Measurements from ENCODE around the gene RNF157. TPM values are rescaled to one million over a fixed set of nuclear protein-coding genes. Genes with fewer than 3 reads are reported as not detected.

Gene RNF157
- total and polyA plus RNA-seq, 2 of the 13 experiments (the other 11 are each of a cell fraction or from before 2014, with no cell fraction given): 0.44 to 1.5 TPM

DNA sequence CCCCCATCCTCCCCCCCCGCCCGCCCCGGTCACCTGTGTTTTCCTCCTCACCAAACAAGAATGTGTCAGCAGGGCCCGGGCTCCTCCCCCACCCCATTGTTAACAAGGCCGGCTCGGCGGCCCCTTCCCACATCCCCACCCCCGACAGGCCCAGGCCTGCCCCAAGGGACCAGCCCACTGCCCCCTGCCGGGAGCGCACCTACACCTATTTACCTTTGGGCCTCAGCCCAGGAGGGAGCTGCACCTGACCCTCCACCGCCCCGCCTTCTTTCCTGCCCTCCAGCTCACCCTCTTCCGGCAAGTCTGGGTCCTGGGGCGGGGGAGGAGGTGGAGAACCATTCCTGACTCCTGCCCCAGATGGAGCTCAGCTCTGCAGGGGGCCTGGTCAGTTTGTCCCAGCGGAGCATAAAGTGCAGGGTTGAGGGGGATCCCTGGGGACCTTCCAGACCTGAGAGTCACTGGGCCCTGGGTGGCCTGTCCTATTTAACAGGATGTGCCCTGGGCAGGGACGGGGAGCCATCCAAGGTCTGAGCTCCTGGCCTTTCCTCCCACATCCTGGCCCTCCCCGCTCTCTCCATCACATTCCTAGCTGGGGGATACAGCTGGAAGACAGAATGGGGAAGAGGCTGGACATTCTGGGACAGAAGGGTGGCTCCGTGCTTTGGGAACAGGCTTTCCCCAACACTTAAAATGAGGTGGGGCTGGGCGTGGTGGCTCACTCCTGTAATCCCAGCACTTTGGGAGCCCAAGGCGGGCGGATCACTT lies 107.5 kb downstream of the RNF157 start (continued):
- TF ChIP-seq ZNF574 (CRISPR knock-in tag; IDR thresholded peaks at IDR 0.05) (0 out of 2 replicates have a peak, but pooled peaks have one; percentile 14), KMT2B (CRISPR knock-in tag; IDR thresholded peaks at IDR 0.05) (no peak; the same call in 1 of the 2 replicates), TFE3 (CRISPR knock-in tag; IDR thresholded peaks at IDR 0.05) (peak; percentile 86), FOSL2 (CRISPR knock-in tag; IDR thresholded peaks at IDR 0.05) (peak; percentile 29; the same call in 1 of the 2 replicates), MEIS2 (CRISPR knock-in tag; IDR thresholded peaks at IDR 0.05) (peak; percentile 62; the same call in 1 of the 2 replicates), CENPT (CRISPR knock-in tag; IDR thresholded peaks at IDR 0.05; ENCODE audit: low read depth) (no peak), ELK4 (CRISPR knock-in tag; IDR thresholded peaks at IDR 0.05; ENCODE audit: borderline replicate concordance) (no peak), PLSCR1 (CRISPR knock-in tag; IDR thresholded peaks at IDR 0.05; ENCODE audit: borderline replicate concordance) (no peak), ZNF10 (CRISPR knock-in tag; IDR thresholded peaks at IDR 0.05; ENCODE audit: borderline replicate concordance, low read depth) (no peak), MAZ (IDR thresholded peaks at IDR 0.05; ENCODE audit: borderline replicate concordance, low read depth, low read length) (no peak), MAZ (CRISPR knock-in tag; IDR thresholded peaks at IDR 0.05; ENCODE audit: low read depth) (no peak), MIXL1 (CRISPR knock-in tag; IDR thresholded peaks at IDR 0.05) (0 out of 2 replicates have a peak, but pooled peaks have one; percentile 12), KAT7 (CRISPR knock-in tag; IDR thresholded peaks at IDR 0.05; ENCODE audit: borderline replicate concordance) (no peak), FOXA1 (IDR thresholded peaks at IDR 0.05) (no peak), FOXA1 (CRISPR knock-in tag; IDR thresholded peaks at IDR 0.05) (peak; percentile 91), RFX5 (IDR thresholded peaks at IDR 0.05; ENCODE audit: low read depth, low read length) (no peak), ERF (CRISPR knock-in tag; IDR thresholded peaks at IDR 0.05) (no peak), JARID2 (CRISPR knock-in tag; IDR thresholded peaks at IDR 0.05; ENCODE audit: insufficient replicate concordance) (no peak), HDAC1 (CRISPR knock-in tag; IDR thresholded peaks at IDR 0.05) (no peak; the same call in 1 of the 2 replicates), HNF1B (CRISPR knock-in tag; IDR thresholded peaks at IDR 0.05) (peak; percentile 58; the same call in 1 of the 2 replicates), SMAD9 (CRISPR knock-in tag; IDR thresholded peaks at IDR 0.05) (no peak)
